Caco-2 (cell line): ENCODE measurements around the gene FAM53A. TPM values are rescaled to one million over a fixed set of nuclear protein-coding genes. Genes with fewer than 3 reads are reported as not detected.

Experiments
- BruUV-seq: library from RNA; stranded (reverse); fragments of 400-500 nt; replicated peaks from 2 replicates; lab custom pipeline; 2021; lab: Mats Ljungman, UMichigan
- CTCF ChIA-PET: fragments of 300-600 bp; sonication (Branson Sonifier 250); formaldehyde crosslinking; loops from one replicate; lab custom pipeline; 2022; ENCODE audit warnings: antibody characterized with exemption; lab: Charles Lee
- POLR2A ChIA-PET: fragments of 300-600 bp; sonication (Branson Sonifier 250); formaldehyde crosslinking; loops from one replicate; lab custom pipeline; 2022; ENCODE audit warnings: antibody characterized with exemption; lab: Charles Lee
- DNase-seq, 2 experiments: peaks; one replicate each; pipeline versions ENCODE4 v3.0.0 to v3.0.0-alpha.2; 2020 to 2022
- H3K27me3 ChIP-seq: replicated peaks from 2 replicates; pipeline ENCODE4 v1.6.0; 2011; ENCODE audit warnings: low read length; ENCODE audit not compliant: control insufficient read depth, insufficient read depth
- H3K36me3 ChIP-seq: 2 replicates; pipeline ENCODE4 v1.5.1; 2011; ENCODE audit warnings: low read length; ENCODE audit not compliant: control insufficient read depth, insufficient read depth
- H3K4me1 ChIP-seq: fragments of 250-450 bp; sonication (Bioruptor Pico); 2 replicates; pipeline ENCODE4 v1.5.1; 2020; ENCODE audit warnings: mild to moderate bottlenecking
- H3K4me3 ChIP-seq: 2 replicates; pipeline ENCODE4 v1.5.1; 2011; ENCODE audit warnings: low read depth, mild to moderate bottlenecking, control low read depth, low read length
- H3K9me3 ChIP-seq: fragments of 250-450 bp; sonication (Bioruptor Pico); 2 replicates; pipeline ENCODE4 v1.5.1; 2020; ENCODE audit warnings: mild to moderate bottlenecking, moderate library complexity
- H3K27ac Mint-ChIP-seq: one replicate; pipeline ENCODE4 v1.8.0; 2022; ENCODE audit warnings: mixed read lengths; ENCODE audit not compliant: unreplicated experiment
- H3K27me3 Mint-ChIP-seq: one replicate; pipeline ENCODE4 v1.8.0; 2022; ENCODE audit warnings: mixed read lengths; ENCODE audit not compliant: insufficient read depth, unreplicated experiment
- H3K36me3 Mint-ChIP-seq: one replicate; pipeline ENCODE4 v1.8.0; 2022; ENCODE audit warnings: mild to moderate bottlenecking, mixed read lengths; ENCODE audit not compliant: insufficient read depth, unreplicated experiment
- H3K4me1 Mint-ChIP-seq: one replicate; pipeline ENCODE4 v1.8.0; 2022; ENCODE audit warnings: low read depth, mixed read lengths; ENCODE audit not compliant: unreplicated experiment
- H3K4me3 Mint-ChIP-seq: one replicate; pipeline ENCODE4 v1.8.0; 2022; ENCODE audit warnings: mild to moderate bottlenecking, moderate library complexity, mixed read lengths; ENCODE audit not compliant: unreplicated experiment
- H3K9me3 Mint-ChIP-seq: one replicate; pipeline ENCODE4 v1.8.0; 2022; ENCODE audit warnings: mixed read lengths; ENCODE audit not compliant: unreplicated experiment
- intact Hi-C: fragments of 100-400 bp; cut with micrococcal nuclease; formaldehyde crosslinking; loops from one replicate; pipeline ENCODE4 v1.10.0; 2022; ENCODE audit not compliant: unreplicated experiment
- total RNA-seq: library from RNA; stranded (reverse); gene quantifications from 2 replicates; pipeline ENCODE4 v1.2.3, GENCODE V29; 2022
- TF ChIP-seq, protein P1 (sequence below), 2 experiments: fragments of 200-600 bp in 1 of 2; IDR thresholded peaks; 1 replicate in 1 of 2; 2 replicates in 1 of 2; pipeline versions ENCODE4 v1.5.1 to v1.8.0; 2011 to 2022; ENCODE audit warnings: antibody characterized with exemption in 1 of 2, control low read depth in 1 of 2, inconsistent platforms in 1 of 2, low read depth in 1 of 2, low read length in 1 of 2, mild to moderate bottlenecking in 1 of 2, moderate library complexity in 1 of 2; ENCODE audit not compliant: insufficient read depth in 1 of 2, severe bottlenecking in 1 of 2, unreplicated experiment in 1 of 2

FAM53A gene
- total RNA-seq, 1 experiment from 2014 or later: 4.1 TPM

DNA sequence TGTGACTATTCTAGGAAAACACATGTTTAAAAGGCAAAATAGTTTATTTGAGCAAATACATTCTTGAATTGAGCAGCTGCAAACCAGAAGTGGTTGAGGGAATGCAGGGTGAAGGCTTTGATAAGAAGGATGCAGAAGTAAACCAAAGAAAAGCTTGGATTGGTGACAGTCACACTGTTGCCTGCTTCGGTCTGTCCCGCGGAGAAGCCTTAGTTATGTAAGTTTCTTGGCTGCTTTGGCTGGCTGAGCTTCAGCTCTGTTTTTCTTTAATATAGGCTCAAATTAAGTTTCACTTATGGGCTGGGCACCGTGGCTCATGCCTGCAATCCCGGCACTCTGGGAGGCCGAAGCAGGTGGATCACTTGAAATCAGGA lies 67.6 kb downstream of the FAM53A start:
- H3K27me3 ChIP-seq: no peaks in the 10 kb centered on the region
- no peak overlapping the region for H3K4me3 ChIP-seq
- ChIA-PET POLR2A (no interaction called here), CTCF (no interaction called here)
- Mint-ChIP-seq H3K36me3 (no peaks in the 10 kb centered on the region), H3K27ac (no peak overlapping the region), H3K4me1 (no peaks in the 10 kb centered on the region), H3K9me3 (no peaks in the 10 kb centered on the region), H3K27me3 (no peaks in the 10 kb centered on the region), H3K4me3 (no peak overlapping the region)
- H3K9me3 ChIP-seq: no peaks in the 10 kb centered on the region
- BruUV-seq: no TSS peak
- intact Hi-C loops: no loop called here
- no peak for DNase-seq
- H3K36me3 ChIP-seq: no peaks in the 10 kb centered on the region
- no peaks in the 10 kb centered on the region for H3K4me1 ChIP-seq
- TF ChIP-seq, protein P1, sequence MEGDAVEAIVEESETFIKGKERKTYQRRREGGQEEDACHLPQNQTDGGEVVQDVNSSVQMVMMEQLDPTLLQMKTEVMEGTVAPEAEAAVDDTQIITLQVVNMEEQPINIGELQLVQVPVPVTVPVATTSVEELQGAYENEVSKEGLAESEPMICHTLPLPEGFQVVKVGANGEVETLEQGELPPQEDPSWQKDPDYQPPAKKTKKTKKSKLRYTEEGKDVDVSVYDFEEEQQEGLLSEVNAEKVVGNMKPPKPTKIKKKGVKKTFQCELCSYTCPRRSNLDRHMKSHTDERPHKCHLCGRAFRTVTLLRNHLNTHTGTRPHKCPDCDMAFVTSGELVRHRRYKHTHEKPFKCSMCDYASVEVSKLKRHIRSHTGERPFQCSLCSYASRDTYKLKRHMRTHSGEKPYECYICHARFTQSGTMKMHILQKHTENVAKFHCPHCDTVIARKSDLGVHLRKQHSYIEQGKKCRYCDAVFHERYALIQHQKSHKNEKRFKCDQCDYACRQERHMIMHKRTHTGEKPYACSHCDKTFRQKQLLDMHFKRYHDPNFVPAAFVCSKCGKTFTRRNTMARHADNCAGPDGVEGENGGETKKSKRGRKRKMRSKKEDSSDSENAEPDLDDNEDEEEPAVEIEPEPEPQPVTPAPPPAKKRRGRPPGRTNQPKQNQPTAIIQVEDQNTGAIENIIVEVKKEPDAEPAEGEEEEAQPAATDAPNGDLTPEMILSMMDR (IDR thresholded peaks at IDR 0.05; ENCODE audit: insufficient read depth in 1 of 2, low read depth in 1 of 2, low read length in 1 of 2, severe bottlenecking in 1 of 2, unreplicated experiment in 1 of 2): no peak

DNA sequence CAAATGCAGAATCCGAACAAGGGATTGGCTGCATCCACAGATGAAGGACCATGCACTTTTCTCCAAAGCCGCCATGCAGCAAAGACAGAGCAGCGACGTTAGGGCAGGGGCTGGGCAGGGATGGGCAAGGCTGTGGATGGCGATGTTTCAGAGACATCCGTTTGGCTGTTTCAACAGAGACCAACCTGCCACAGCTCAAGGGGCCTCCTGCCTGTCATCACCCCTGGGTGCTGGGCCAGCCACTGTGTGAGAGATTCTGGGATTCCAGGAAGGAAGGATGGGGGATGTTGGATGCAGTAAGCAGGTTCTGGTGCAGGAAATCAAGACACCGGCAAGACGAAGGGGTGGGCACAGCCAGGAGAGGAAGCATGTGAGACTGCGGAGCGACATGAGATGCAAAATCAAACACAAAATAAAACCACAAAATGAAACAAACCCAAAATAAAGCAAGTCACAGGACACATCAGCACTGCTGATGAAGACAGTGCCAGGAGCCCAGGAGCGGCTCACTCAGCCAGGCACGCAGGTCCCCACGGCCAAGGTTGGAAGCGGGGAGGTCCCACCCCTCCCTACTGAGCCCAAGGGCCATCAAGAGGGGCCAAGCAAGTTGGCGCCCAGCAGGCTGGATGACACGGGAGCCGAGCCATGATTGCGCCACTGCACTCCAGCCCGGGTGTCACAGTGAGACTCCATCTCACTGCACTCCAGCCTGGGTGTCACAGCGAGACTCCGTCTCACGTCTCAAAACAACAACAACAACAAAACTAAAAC lies 68.1 kb downstream of the FAM53A start:
- BruUV-seq: no TSS peak
- Mint-ChIP-seq H3K36me3 (no peaks in the 10 kb centered on the region), H3K4me1 (no peaks in the 10 kb centered on the region), H3K27me3 (no peaks in the 10 kb centered on the region), H3K9me3 (no peaks in the 10 kb centered on the region), H3K27ac (no peak overlapping the region), H3K4me3 (no peak overlapping the region)
- Histone ChIP-seq H3K27me3 (no peaks in the 10 kb centered on the region), H3K36me3 (no peaks in the 10 kb centered on the region), H3K9me3 (no peaks in the 10 kb centered on the region), H3K4me1 (no peaks in the 10 kb centered on the region), H3K4me3 (no peak overlapping the region)
- intact Hi-C loops: no loop called here
- ChIA-PET POLR2A (no interaction called here), CTCF (no interaction called here)
- DNase-seq: no peak
- TF ChIP-seq, protein P1 (IDR thresholded peaks at IDR 0.05; ENCODE audit: insufficient read depth in 1 of 2, low read depth in 1 of 2, low read length in 1 of 2, severe bottlenecking in 1 of 2, unreplicated experiment in 1 of 2): no peak

DNA sequence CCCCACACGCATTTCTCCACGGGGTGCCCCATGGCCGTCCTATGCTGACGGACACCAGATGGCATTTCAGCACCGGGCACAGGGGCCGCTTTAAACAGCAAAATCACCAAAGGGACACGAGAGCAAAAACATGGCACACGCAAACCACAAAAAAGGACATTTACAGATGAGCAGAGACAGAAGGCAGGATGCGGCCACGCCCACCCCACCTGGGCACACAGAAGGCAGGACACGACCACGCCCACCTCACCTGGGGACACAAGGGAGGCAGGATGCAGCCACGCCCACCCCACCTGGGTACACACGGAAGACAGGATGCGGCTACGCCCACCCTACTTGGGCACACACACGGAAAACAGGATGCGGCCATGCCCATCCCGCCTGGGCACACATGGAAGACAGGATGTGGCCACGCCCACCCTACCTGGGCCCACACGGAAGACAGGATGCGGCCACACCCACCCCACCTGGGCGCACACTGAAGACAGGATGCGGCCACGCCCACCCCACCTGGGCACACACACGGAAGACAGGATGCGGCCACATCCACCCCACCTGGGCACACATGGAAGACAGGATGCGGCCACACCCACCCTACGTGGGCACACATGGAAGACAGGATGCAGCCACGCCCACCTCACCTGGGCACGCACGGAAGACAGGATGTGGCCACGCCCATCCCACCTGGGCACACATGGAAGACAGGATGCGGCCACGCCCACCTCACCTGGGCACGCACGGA lies 69.1 kb downstream of the FAM53A start:
- intact Hi-C loops: no loop called here
- H3K4me3 Mint-ChIP-seq: no peak overlapping the region
- Histone ChIP-seq H3K27me3 (no peaks in the 10 kb centered on the region), H3K4me3 (no peak overlapping the region), H3K36me3 (no peaks in the 10 kb centered on the region), H3K4me1 (no peaks in the 10 kb centered on the region), H3K9me3 (no peaks in the 10 kb centered on the region)
- H3K9me3 Mint-ChIP-seq: no peaks in the 10 kb centered on the region
- DNase-seq: no peak
- ChIA-PET CTCF (no interaction called here), POLR2A (no interaction called here)
- H3K27ac Mint-ChIP-seq: no peak overlapping the region
- TF ChIP-seq, protein P1 (IDR thresholded peaks at IDR 0.05; ENCODE audit: insufficient read depth in 1 of 2, low read depth in 1 of 2, low read length in 1 of 2, severe bottlenecking in 1 of 2, unreplicated experiment in 1 of 2): no peak
- H3K36me3 Mint-ChIP-seq: no peaks in the 10 kb centered on the region
- no peaks in the 10 kb centered on the region for H3K27me3 Mint-ChIP-seq
- no TSS peak for BruUV-seq
- no peaks in the 10 kb centered on the region for H3K4me1 Mint-ChIP-seq
